OCI-LY1 (cell line): ENCODE measurements around the gene PDE5A.

Source experiments
- EZH2 ChIP-seq: fragments of 200-600 bp; sonication (generic), shearing (Covaris generic); IDR thresholded peaks from 2 replicates; pipeline ENCODE4 v1.8.0; 2017; ENCODE audit warnings: borderline replicate concordance, mixed run types, mild to moderate bottlenecking, antibody characterized with exemption, low read length, moderate library complexity, mixed read lengths
- TF ChIP-seq, protein P1 (sequence below): fragments of 200-600 bp; sonication (generic), shearing (Covaris generic); IDR thresholded peaks from 2 replicates; pipeline ENCODE4 v1.5.1; 2017; ENCODE audit warnings: mild to moderate bottlenecking, antibody characterized with exemption, low read length, moderate library complexity, mixed read lengths

- TF ChIP-seq EZH2, result no peak
- TF ChIP-seq, protein P1, sequence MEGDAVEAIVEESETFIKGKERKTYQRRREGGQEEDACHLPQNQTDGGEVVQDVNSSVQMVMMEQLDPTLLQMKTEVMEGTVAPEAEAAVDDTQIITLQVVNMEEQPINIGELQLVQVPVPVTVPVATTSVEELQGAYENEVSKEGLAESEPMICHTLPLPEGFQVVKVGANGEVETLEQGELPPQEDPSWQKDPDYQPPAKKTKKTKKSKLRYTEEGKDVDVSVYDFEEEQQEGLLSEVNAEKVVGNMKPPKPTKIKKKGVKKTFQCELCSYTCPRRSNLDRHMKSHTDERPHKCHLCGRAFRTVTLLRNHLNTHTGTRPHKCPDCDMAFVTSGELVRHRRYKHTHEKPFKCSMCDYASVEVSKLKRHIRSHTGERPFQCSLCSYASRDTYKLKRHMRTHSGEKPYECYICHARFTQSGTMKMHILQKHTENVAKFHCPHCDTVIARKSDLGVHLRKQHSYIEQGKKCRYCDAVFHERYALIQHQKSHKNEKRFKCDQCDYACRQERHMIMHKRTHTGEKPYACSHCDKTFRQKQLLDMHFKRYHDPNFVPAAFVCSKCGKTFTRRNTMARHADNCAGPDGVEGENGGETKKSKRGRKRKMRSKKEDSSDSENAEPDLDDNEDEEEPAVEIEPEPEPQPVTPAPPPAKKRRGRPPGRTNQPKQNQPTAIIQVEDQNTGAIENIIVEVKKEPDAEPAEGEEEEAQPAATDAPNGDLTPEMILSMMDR, result no peak
Measured at GRCh38 chr4:119526786-119527550, 101.6 kb downstream of the PDE5A start.
